ENCODE data around the gene RBM11. TPM values are rescaled to one million over a fixed set of nuclear protein-coding genes. Genes with fewer than 3 reads are reported as not detected.

The RBM11 gene
- total and polyA plus RNA-seq, 9 of the 15 experiments (the other 6 are each of a cell fraction or from before 2014, with no cell fraction given) = 0.98 to 5.3 (median 2.9) TPM

- no peak for TF ChIP-seq CHD4 (IDR thresholded peaks at IDR 0.05; ENCODE audit: insufficient read depth, insufficient replicate concordance, low read depth, low read length, poor library complexity, severe bottlenecking)
- TF ChIP-seq PPARD (CRISPR knock-in tag; IDR thresholded peaks at IDR 0.05) = no peak
- TF ChIP-seq CBX3 (IDR thresholded peaks at IDR 0.05; ENCODE audit: borderline replicate concordance in 1 of 2, low read length in 2 of 2) = no peak
- no peak for TF ChIP-seq ZNF668 (CRISPR knock-in tag; IDR thresholded peaks at IDR 0.05)
- TF ChIP-seq RB1 (IDR thresholded peaks at IDR 0.05; ENCODE audit: low read depth) = no peak
- no peak for TF ChIP-seq BRD9 (IDR thresholded peaks at IDR 0.05; ENCODE audit: low read depth, partially characterized antibody)
- TF ChIP-seq TFAM (CRISPR knock-in tag; conservative IDR thresholded peaks at IDR 0.05) = no peak
- TF ChIP-seq CREBBP (IDR thresholded peaks at IDR 0.05; ENCODE audit: low read depth, low read length) = no peak
- no peak for TF ChIP-seq KAT7 (CRISPR knock-in tag; IDR thresholded peaks at IDR 0.05; ENCODE audit: borderline replicate concordance)
- TF ChIP-seq REST (IDR thresholded peaks at IDR 0.05; ENCODE audit: borderline replicate concordance) = no peak
- no peak for TF ChIP-seq REST (CRISPR knock-in tag; IDR thresholded peaks at IDR 0.05; ENCODE audit: low read depth)
- TF ChIP-seq RBM17 (IDR thresholded peaks at IDR 0.05; ENCODE audit: borderline replicate concordance, low read depth, low read length) = no peak
- TF ChIP-seq ZNF436 (CRISPR knock-in tag; IDR thresholded peaks at IDR 0.05) = no peak
- TF ChIP-seq ZBED1 (IDR thresholded peaks at IDR 0.05) = no peak
- TF ChIP-seq DPF2 (IDR thresholded peaks at IDR 0.05) = no peak
These were observed 5.2 kb upstream of the RBM11 start, which contains the start of gene LIPI (continued) for GRCh38 chr21:14210738-14211137.

Data from K562 (cell line).